ENCODE results near the gene ADCY7. TPM values are rescaled to one million over a fixed set of nuclear protein-coding genes. Genes with fewer than 3 reads are reported as not detected.
A peak's percentile ranks its signal among the peaks of the same experiment; 100 is the strongest.

The ADCY7 gene
- total and polyA plus RNA-seq, 9 of the 15 experiments (the other 6 are each of a cell fraction or from before 2014, with no cell fraction given): 2.3 to 108 (median 28.6) TPM

DNA sequence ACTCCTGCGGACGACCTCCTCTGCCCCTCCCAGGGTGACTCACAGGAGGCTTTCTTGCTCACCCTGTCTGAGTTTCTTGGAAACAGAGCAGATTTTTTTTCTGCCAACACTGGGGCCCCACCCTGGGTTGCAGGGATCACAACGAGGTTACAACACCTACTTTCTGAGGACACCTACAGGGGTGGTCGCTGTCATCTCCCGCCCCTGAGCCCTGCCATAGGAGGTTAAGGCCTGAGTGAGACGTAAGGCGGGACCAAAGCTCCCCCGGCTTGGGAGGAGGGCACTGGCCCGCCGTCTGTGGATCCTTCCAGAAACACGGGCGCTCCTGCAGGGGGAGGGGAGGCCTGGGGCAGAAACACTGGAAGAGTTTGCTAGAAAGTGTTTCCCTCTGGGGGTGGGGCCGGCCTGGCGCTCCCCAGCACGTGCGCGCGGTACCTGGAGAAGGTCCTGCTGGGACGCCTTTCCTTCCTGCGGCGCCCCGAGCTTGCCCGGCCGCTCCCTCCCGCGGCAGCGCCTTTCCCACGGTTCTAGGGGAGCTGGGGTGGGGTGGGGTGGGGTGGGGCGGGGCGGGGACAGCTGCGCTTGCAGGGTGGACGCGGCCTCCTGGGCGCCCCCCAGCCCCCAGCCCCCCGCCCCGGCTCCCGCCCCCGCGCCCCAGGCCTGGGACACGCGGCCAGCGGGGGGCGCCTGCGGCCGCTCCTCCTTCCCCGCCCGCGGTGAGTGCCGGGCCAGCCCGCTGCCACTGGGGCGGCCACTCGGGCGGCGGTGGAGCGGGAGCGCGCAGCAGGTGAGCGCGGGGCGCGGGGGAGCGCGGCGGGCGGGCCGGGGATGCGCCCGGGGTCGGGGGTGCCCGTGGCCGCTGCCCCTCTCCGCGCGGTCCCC lies 20.7 kb upstream of the ADCY7 start (continued):
- TF ChIP-seq, protein P1, sequence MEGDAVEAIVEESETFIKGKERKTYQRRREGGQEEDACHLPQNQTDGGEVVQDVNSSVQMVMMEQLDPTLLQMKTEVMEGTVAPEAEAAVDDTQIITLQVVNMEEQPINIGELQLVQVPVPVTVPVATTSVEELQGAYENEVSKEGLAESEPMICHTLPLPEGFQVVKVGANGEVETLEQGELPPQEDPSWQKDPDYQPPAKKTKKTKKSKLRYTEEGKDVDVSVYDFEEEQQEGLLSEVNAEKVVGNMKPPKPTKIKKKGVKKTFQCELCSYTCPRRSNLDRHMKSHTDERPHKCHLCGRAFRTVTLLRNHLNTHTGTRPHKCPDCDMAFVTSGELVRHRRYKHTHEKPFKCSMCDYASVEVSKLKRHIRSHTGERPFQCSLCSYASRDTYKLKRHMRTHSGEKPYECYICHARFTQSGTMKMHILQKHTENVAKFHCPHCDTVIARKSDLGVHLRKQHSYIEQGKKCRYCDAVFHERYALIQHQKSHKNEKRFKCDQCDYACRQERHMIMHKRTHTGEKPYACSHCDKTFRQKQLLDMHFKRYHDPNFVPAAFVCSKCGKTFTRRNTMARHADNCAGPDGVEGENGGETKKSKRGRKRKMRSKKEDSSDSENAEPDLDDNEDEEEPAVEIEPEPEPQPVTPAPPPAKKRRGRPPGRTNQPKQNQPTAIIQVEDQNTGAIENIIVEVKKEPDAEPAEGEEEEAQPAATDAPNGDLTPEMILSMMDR (IDR thresholded peaks at IDR 0.05 in 2 of 3, conservative IDR thresholded peaks at IDR 0.05 in 1 of 3; ENCODE audit: insufficient read depth in 2 of 3, low read depth in 1 of 3, low read length in 3 of 3): peak in 2 of 3 experiments; percentile 39 to 59; a peak in 3 of 6 replicates
- TF ChIP-seq, protein P2, sequence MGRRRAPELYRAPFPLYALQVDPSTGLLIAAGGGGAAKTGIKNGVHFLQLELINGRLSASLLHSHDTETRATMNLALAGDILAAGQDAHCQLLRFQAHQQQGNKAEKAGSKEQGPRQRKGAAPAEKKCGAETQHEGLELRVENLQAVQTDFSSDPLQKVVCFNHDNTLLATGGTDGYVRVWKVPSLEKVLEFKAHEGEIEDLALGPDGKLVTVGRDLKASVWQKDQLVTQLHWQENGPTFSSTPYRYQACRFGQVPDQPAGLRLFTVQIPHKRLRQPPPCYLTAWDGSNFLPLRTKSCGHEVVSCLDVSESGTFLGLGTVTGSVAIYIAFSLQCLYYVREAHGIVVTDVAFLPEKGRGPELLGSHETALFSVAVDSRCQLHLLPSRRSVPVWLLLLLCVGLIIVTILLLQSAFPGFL (CRISPR knock-in tag; IDR thresholded peaks at IDR 0.05): no peak
- TF ChIP-seq, protein P3, sequence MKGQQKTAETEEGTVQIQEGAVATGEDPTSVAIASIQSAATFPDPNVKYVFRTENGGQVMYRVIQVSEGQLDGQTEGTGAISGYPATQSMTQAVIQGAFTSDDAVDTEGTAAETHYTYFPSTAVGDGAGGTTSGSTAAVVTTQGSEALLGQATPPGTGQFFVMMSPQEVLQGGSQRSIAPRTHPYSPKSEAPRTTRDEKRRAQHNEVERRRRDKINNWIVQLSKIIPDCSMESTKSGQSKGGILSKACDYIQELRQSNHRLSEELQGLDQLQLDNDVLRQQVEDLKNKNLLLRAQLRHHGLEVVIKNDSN (CRISPR knock-in tag; IDR thresholded peaks at IDR 0.05): peak; percentile 58
- TF ChIP-seq NELFE (IDR thresholded peaks at IDR 0.05; ENCODE audit: insufficient read depth, insufficient read length) (no peak), MXI1 (IDR thresholded peaks at IDR 0.05; ENCODE audit: low read depth, low read length) (no peak), NFIC (IDR thresholded peaks at IDR 0.05) (peak; percentile 18; the same call in 1 of the 2 replicates), KLF6 (CRISPR knock-in tag; IDR thresholded peaks at IDR 0.05; ENCODE audit: borderline replicate concordance) (no peak), RAD51 (IDR thresholded peaks at IDR 0.05; ENCODE audit: borderline replicate concordance, low read depth) (no peak), TRIM24 (IDR thresholded peaks at IDR 0.05) (peak in 1 of 2 experiments; percentile 40; a peak in 1 of 4 replicates), SMAD4 (CRISPR knock-in tag; conservative IDR thresholded peaks at IDR 0.05) (peak; percentile 95), RBM34 (IDR thresholded peaks at IDR 0.05; ENCODE audit: borderline replicate concordance, insufficient read depth, low read length) (no peak)
- TF ChIP-seq, protein P4, sequence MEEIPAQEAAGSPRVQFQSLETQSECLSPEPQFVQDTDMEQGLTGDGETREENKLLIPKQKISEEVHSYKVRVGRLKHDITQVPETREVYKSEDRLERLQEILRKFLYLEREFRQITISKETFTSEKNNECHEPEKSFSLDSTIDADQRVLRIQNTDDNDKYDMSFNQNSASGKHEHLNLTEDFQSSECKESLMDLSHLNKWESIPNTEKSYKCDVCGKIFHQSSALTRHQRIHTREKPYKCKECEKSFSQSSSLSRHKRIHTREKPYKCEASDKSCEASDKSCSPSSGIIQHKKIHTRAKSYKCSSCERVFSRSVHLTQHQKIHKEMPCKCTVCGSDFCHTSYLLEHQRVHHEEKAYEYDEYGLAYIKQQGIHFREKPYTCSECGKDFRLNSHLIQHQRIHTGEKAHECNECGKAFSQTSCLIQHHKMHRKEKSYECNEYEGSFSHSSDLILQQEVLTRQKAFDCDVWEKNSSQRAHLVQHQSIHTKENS (CRISPR knock-in tag; IDR thresholded peaks at IDR 0.05): no peak
- TF ChIP-seq, protein P5, sequence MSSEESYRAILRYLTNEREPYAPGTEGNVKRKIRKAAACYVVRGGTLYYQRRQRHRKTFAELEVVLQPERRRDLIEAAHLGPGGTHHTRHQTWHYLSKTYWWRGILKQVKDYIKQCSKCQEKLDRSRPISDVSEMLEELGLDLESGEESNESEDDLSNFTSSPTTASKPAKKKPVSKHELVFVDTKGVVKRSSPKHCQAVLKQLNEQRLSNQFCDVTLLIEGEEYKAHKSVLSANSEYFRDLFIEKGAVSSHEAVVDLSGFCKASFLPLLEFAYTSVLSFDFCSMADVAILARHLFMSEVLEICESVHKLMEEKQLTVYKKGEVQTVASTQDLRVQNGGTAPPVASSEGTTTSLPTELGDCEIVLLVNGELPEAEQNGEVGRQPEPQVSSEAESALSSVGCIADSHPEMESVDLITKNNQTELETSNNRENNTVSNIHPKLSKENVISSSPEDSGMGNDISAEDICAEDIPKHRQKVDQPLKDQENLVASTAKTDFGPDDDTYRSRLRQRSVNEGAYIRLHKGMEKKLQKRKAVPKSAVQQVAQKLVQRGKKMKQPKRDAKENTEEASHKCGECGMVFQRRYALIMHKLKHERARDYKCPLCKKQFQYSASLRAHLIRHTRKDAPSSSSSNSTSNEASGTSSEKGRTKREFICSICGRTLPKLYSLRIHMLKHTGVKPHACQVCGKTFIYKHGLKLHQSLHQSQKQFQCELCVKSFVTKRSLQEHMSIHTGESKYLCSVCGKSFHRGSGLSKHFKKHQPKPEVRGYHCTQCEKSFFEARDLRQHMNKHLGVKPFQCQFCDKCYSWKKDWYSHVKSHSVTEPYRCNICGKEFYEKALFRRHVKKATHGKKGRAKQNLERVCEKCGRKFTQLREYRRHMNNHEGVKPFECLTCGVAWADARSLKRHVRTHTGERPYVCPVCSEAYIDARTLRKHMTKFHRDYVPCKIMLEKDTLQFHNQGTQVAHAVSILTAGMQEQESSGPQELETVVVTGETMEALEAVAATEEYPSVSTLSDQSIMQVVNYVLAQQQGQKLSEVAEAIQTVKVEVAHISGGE (CRISPR knock-in tag; IDR thresholded peaks at IDR 0.05): no peak
